GM15510 (cell line): ENCODE measurements around the gene DPEP3.

ENCODE experiments used
- POLR2A ChIP-seq: IDR thresholded peaks from 3 replicates; pipeline ENCODE4 v1.6.1; 2011; ENCODE audit warnings: borderline replicate concordance; ENCODE audit not compliant: insufficient read length; ENCODE audit errors: extremely low read depth

The DPEP3 gene

GRCh38 chr16:67976205-67976604 is 4.1 kb downstream of the DPEP3 start:
- no peak for TF ChIP-seq POLR2A

- no peak for TF ChIP-seq POLR2A
Observed at GRCh38 chr16:67975321-67976105, 4.8 kb downstream of the DPEP3 start.

GRCh38 chr16:67971111-67971510 is 9.2 kb downstream of the DPEP3 start:
- no peak for TF ChIP-seq POLR2A

- no peak for TF ChIP-seq POLR2A
Observed at GRCh38 chr16:67969254-67970039, 10.9 kb downstream of the DPEP3 start.

GRCh38 chr16:67968400-67969253 is 11.7 kb downstream of the DPEP3 start, which contains the start of gene SLC12A4:
SLC12A4 (minus strand) TSS chr16:67968637; CDS start chr16:67968553, 84 bp downstream.
- peak; percentile 72 for TF ChIP-seq POLR2A

- no peak for TF ChIP-seq POLR2A
Observed at GRCh38 chr16:67967958-67968399, 12.3 kb downstream of the DPEP3 start.

- no peak for TF ChIP-seq POLR2A
Observed at GRCh38 chr16:67967183-67967957, 12.9 kb downstream of the DPEP3 start.

GRCh38 chr16:67966549-67967182 is 13.6 kb downstream of the DPEP3 start:
- no peak for TF ChIP-seq POLR2A

GRCh38 chr16:67965668-67966548 is 14.4 kb downstream of the DPEP3 start:
- no peak for TF ChIP-seq POLR2A

- no peak for TF ChIP-seq POLR2A
Observed at GRCh38 chr16:67964477-67965131, 15.7 kb downstream of the DPEP3 start.

GRCh38 chr16:67963662-67964321 is 16.5 kb downstream of the DPEP3 start:
- TF ChIP-seq POLR2A = no peak

- no peak for TF ChIP-seq POLR2A
Observed at GRCh38 chr16:67963292-67963661, 17.0 kb downstream of the DPEP3 start.

GRCh38 chr16:67962135-67962534 is 18.2 kb downstream of the DPEP3 start:
- TF ChIP-seq POLR2A = no peak
